NK-92 treated with Interleukin-12 subunit alpha and Interleukin-12 subunit beta, amount 100 ng/mL, for 24 hours (cell line): Measurements from ENCODE around the gene RPP14.
A peak's percentile ranks its signal among the peaks of the same experiment; 100 is the strongest.
"Not testable (repeated sequence)": the region's sequence is repeated elsewhere in the genome, so short reads cannot be mapped to it uniquely, and the experiment has no call there.

Experiments used
- DNase-seq: peaks from one replicate; lab custom pipeline; 2025; lab: John Stamatoyannopoulos, UW

RPP14 gene

GRCh38 chr3:58305882-58306711 lies at the start of gene RPP14, which contains the start of gene HTD2:
Gene RPP14 (plus strand): TSS chr3:58306245. CDS start chr3:58310330, 4,085 bp downstream.
Gene HTD2 (plus strand): TSS chr3:58306520. CDS start chr3:58317614, 11,094 bp downstream.
- peak; percentile 92 for DNase-seq

- DNase-seq: no peak
These were observed 49.5 kb upstream of the RPP14 start for GRCh38 chr3:58256511-58256910.

- no peak for DNase-seq
These were observed 47.5 kb upstream of the RPP14 start for GRCh38 chr3:58258392-58259055.

GRCh38 chr3:58260261-58260731 lies 45.7 kb upstream of the RPP14 start:
- DNase-seq: peak; percentile 39

- DNase-seq: no peak
These were observed 45.3 kb upstream of the RPP14 start for GRCh38 chr3:58260733-58261132.

GRCh38 chr3:58261954-58262666 lies 43.9 kb upstream of the RPP14 start:
- no peak for DNase-seq

- DNase-seq: no peak
These were observed 39.5 kb upstream of the RPP14 start for GRCh38 chr3:58266577-58266976.

GRCh38 chr3:58267543-58267942 lies 38.5 kb upstream of the RPP14 start:
- not testable (repeated sequence) for DNase-seq

GRCh38 chr3:58269356-58269755 lies 36.7 kb upstream of the RPP14 start:
- no peak for DNase-seq

GRCh38 chr3:58270485-58270884 lies 35.6 kb upstream of the RPP14 start:
- DNase-seq: no peak

GRCh38 chr3:58271901-58272501 lies 34.0 kb upstream of the RPP14 start:
- peak; percentile 3 for DNase-seq

- DNase-seq: no peak
These were observed 33.2 kb upstream of the RPP14 start for GRCh38 chr3:58272891-58273290.

- DNase-seq: not testable (repeated sequence)
These were observed 32.7 kb upstream of the RPP14 start for GRCh38 chr3:58273362-58273761.

- DNase-seq: no peak
These were observed 31.9 kb upstream of the RPP14 start for GRCh38 chr3:58274027-58274614.

GRCh38 chr3:58281069-58281468 lies 25.0 kb upstream of the RPP14 start:
- DNase-seq: no peak

GRCh38 chr3:58285334-58285733 lies 20.7 kb upstream of the RPP14 start:
- DNase-seq: no peak

GRCh38 chr3:58287354-58287753 lies 18.7 kb upstream of the RPP14 start:
- DNase-seq: no peak

GRCh38 chr3:58288011-58288728 lies 17.9 kb upstream of the RPP14 start:
- no peak for DNase-seq

- DNase-seq: not testable (repeated sequence)
These were observed 17.0 kb upstream of the RPP14 start for GRCh38 chr3:58288964-58289613.

- DNase-seq: not testable (repeated sequence)
These were observed 15.6 kb upstream of the RPP14 start for GRCh38 chr3:58290446-58290845.
